Stomach smooth muscle (tissue), 2 donors: ENCODE data around the gene COL28A1.

ENCODE experiments used
- H3K27ac ChIP-seq: one replicate; pipeline ENCODE4 v1.7.0; 2013; ENCODE audit warnings: mild to moderate bottlenecking, low read length, inconsistent platforms
- H3K27me3 ChIP-seq, 2 donors: one replicate each; pipeline ENCODE4 v1.7.0; 2013; ENCODE audit warnings: low read length in 2 of 2; ENCODE audit not compliant: insufficient read depth in 2 of 2, control insufficient read depth in 1 of 2
- H3K36me3 ChIP-seq, 2 donors: one replicate each; pipeline ENCODE4 v1.7.0; 2013; ENCODE audit warnings: low read length in 2 of 2; ENCODE audit not compliant: control insufficient read depth in 2 of 2, insufficient read depth in 2 of 2
- H3K4me1 ChIP-seq: one replicate; pipeline ENCODE4 v1.7.0; 2013; ENCODE audit warnings: low read length; ENCODE audit not compliant: control insufficient read depth, insufficient read depth
- H3K4me3 ChIP-seq, 2 donors: one replicate each; pipeline ENCODE4 v1.7.0; 2013; ENCODE audit warnings: low read length in 2 of 2
- H3K9ac ChIP-seq, 2 donors: one replicate each; pipeline ENCODE4 v1.7.0; 2013; ENCODE audit warnings: low read length in 2 of 2, mild to moderate bottlenecking in 1 of 2
- H3K9me3 ChIP-seq, 2 donors: one replicate each; pipeline ENCODE4 v1.7.0; 2013; ENCODE audit warnings: low read length in 2 of 2; ENCODE audit not compliant: control insufficient read depth in 2 of 2
- donor health status: healthy.
- donor health status: Pancreatic carcinoma.

Gene COL28A1

GRCh38 chr7:7569081-7569527 is 33.4 kb upstream of the COL28A1 start:
- H3K27ac ChIP-seq = no peak overlapping the region

GRCh38 chr7:7568553-7568952 is 32.9 kb upstream of the COL28A1 start:
- Histone ChIP-seq H3K27ac (no peak overlapping the region), H3K4me3 (peak overlapping the region in 1 of 2 donors; percentile 18), H3K27me3 (no peaks in the 10 kb centered on the region), H3K4me1 (peaks cover 13% of the 10 kb centered on the region), H3K9ac (no peak overlapping the region), H3K36me3 (peaks cover 0 to 4% of the 10 kb centered on the region in 2 donors), H3K9me3 (no peaks in the 10 kb centered on the region)

More at GRCh38 chr7:7569081-7569527, 33.4 kb upstream of the COL28A1 start:
- no peaks in the 10 kb centered on the region for H3K9me3 ChIP-seq
- H3K36me3 ChIP-seq = peaks cover 0 to 4% of the 10 kb centered on the region in 2 donors
- H3K4me3 ChIP-seq = no peak overlapping the region
- peaks cover 13% of the 10 kb centered on the region for H3K4me1 ChIP-seq
- no peaks in the 10 kb centered on the region for H3K27me3 ChIP-seq
- H3K9ac ChIP-seq = no peak overlapping the region

GRCh38 chr7:7567898-7568531 is 32.3 kb upstream of the COL28A1 start:
- Histone ChIP-seq H3K4me1 (peaks cover 13% of the 10 kb centered on the region), H3K9me3 (no peaks in the 10 kb centered on the region), H3K36me3 (peaks cover 0 to 4% of the 10 kb centered on the region in 2 donors), H3K9ac (peak overlapping the region in 1 of 2 donors; percentile 88), H3K4me3 (peak overlapping the region; percentile 83 to 85), H3K27ac (no peak overlapping the region), H3K27me3 (no peaks in the 10 kb centered on the region)

- Histone ChIP-seq H3K9me3 (no peaks in the 10 kb centered on the region), H3K4me1 (peaks cover 13% of the 10 kb centered on the region), H3K27ac (peak within 1 kb of the TSS; percentile 69), H3K9ac (peak within 1 kb of the TSS; percentile 88 to 92), H3K36me3 (no peaks in the 10 kb centered on the region), H3K4me3 (peak within 1 kb of the TSS; percentile 83 to 85), H3K27me3 (no peaks in the 10 kb centered on the region)
These were observed 31.3 kb upstream of the COL28A1 start, which contains the start of gene MIOS for GRCh38 chr7:7566651-7567611. Gene MIOS, plus strand, starts transcription at chr7:7566884. Its CDS starts 5,592 bp downstream, at chr7:7572476.

GRCh38 chr7:7565746-7566650 is 30.3 kb upstream of the COL28A1 start:
- Histone ChIP-seq H3K4me3 (peak overlapping the region; percentile 83 to 85), H3K27me3 (no peaks in the 10 kb centered on the region), H3K36me3 (no peaks in the 10 kb centered on the region), H3K27ac (peak overlapping the region; percentile 69), H3K9ac (peak overlapping the region; percentile 88 to 92), H3K4me1 (peaks cover 13% of the 10 kb centered on the region), H3K9me3 (no peaks in the 10 kb centered on the region)

- H3K4me3 ChIP-seq = no peak overlapping the region
- H3K9ac ChIP-seq = no peak overlapping the region
- H3K9me3 ChIP-seq = no peaks in the 10 kb centered on the region
- no peaks in the 10 kb centered on the region for H3K27me3 ChIP-seq
- H3K36me3 ChIP-seq = no peaks in the 10 kb centered on the region
- H3K4me1 ChIP-seq = peaks cover 13% of the 10 kb centered on the region
- no peak overlapping the region for H3K27ac ChIP-seq
These were observed 29.5 kb upstream of the COL28A1 start for GRCh38 chr7:7565018-7565680.

GRCh38 chr7:7564323-7564780 is 28.7 kb upstream of the COL28A1 start:
- H3K9ac ChIP-seq = no peak overlapping the region
- H3K4me3 ChIP-seq = no peak overlapping the region
- no peaks in the 10 kb centered on the region for H3K27me3 ChIP-seq
- no peaks in the 10 kb centered on the region for H3K9me3 ChIP-seq
- H3K36me3 ChIP-seq = no peaks in the 10 kb centered on the region
- H3K4me1 ChIP-seq = peaks cover 9% of the 10 kb centered on the region
- H3K27ac ChIP-seq = no peak overlapping the region

DNA sequence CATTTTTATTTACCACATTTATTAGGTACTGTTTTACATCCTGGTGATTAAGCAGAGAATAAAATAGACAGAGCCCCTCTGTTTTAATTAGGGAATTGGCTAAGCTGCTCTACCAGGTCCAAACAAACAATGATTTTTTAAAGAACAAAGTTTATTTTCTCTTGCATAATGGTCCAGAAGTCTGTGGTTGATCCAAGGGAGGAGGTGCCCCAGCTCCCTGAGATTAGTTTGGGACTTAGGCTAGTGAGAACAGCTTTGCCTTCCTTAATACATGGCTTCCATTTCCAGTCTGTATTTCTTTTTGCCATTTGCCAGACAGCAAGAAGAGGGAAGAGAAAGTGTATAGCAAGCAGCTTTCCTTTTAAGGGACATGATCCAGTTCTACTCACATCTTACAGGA is 28.1 kb upstream of the COL28A1 start:
- Histone ChIP-seq H3K9ac (no peak overlapping the region), H3K9me3 (no peaks in the 10 kb centered on the region), H3K27ac (no peak overlapping the region), H3K4me3 (no peak overlapping the region), H3K4me1 (peaks cover 5% of the 10 kb centered on the region), H3K36me3 (no peaks in the 10 kb centered on the region), H3K27me3 (no peaks in the 10 kb centered on the region)

- H3K27me3 ChIP-seq = no peaks in the 10 kb centered on the region
- peaks cover 3% of the 10 kb centered on the region for H3K4me1 ChIP-seq
- H3K9me3 ChIP-seq = no peaks in the 10 kb centered on the region
- no peak overlapping the region for H3K27ac ChIP-seq
- H3K9ac ChIP-seq = no peak overlapping the region
- H3K36me3 ChIP-seq = no peaks in the 10 kb centered on the region
- no peak overlapping the region for H3K4me3 ChIP-seq
These were observed 27.6 kb upstream of the COL28A1 start for GRCh38 chr7:7563269-7563668.
